HG03469 (cell line): ENCODE measurements around the gene LCN2.

Source experiments
- ATAC-seq: cut with Tn5 transposase; IDR thresholded peaks from one replicate; pipeline ENCODE4 v1.9.1; 2021; ENCODE audit warnings: mild to moderate bottlenecking, moderate library complexity, moderate number of reproducible peaks; ENCODE audit not compliant: unreplicated experiment

LCN2 gene

GRCh38 chr9:128190516-128191405 lies 41.5 kb downstream of the LCN2 start:
- no peak for ATAC-seq

GRCh38 chr9:128191406-128192046 lies 42.3 kb downstream of the LCN2 start, which contains the start of gene CIZ1:
CIZ1 (minus strand) TSS chr9:128191572; CDS start chr9:128190857, 715 bp downstream.
- peak; percentile 53 for ATAC-seq

DNA sequence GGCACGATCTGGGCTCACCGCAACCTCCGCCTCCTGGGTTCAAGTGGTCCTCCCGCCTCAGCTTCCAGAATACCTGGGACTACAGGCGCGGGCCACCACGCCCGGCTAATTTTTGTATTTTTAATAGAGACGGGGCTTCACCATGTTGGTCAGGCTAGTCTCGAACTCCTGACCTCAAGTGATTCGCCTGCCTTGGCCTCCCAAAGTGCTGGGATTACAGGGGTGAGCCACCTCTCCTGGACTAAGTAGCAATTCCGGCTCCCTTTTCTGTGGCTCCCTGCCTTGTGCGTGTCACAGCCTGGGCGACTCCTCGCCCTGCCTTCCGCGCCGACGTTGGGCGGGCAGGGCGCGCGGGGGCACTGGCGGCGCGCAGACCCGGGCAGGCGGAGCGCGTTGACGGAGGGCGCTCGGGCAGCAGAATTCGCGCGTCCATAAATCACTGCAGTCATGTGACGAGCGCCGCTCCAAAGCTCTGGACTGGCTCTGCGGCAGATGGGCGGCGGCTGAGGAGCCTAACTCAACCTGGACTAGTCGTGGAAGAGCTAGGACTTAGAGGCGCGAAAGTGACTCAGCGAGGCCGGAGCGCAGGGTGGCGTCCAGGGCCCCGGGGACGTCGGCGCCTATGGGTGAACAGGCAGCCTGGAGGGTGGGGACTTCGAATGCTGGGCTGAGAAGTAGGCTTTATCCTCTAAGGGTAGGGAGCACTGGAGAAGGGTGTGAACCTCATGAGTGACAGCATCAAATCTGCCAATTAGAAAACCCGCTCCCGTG lies 43.5 kb downstream of the LCN2 start:
- ATAC-seq = no peak

GRCh38 chr9:128193469-128194096 lies 44.3 kb downstream of the LCN2 start:
- no peak for ATAC-seq

DNA sequence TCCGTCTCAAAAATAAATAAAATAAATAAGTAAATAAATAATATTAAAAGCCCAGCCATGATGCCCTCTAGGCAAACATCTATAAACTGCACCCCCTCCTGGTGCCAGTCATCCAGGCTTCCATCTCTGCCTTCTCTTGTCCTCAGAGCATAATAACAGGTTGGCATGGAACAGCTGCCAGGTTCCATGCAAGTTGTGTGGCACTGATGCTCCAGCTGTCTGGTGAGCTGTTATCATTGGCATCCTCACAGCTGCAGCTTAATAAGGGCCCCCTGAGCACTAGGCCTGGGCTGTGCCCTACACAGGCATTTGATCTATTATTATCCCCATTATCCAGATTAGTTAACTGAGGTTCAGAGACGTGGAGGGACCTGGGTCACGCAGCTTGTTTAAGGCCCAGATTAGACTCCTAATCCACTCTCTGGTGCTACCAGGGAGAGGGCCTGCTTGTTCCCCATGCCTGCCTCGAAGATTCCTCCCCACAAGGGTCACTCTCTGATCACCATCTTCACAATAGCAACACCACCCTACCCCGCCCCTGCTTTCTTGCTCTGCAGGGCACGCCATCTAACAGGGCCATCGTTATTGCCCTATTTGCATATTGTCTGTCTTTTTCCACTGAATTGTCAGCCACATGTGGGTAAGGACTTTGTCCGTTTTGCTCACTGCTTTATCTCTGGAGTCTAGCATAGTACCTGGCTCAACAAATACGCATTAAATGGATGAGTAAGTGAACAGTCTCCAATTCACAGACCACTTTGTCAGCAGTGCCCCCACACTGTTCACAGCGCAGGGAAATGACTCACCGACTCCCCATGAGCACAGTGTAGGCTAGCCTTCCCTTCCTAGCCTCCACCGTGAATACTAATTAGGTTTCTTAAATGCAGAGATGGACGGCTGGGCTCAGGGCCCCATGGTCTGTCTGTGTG lies 52.5 kb downstream of the LCN2 start:
- ATAC-seq = no peak

DNA sequence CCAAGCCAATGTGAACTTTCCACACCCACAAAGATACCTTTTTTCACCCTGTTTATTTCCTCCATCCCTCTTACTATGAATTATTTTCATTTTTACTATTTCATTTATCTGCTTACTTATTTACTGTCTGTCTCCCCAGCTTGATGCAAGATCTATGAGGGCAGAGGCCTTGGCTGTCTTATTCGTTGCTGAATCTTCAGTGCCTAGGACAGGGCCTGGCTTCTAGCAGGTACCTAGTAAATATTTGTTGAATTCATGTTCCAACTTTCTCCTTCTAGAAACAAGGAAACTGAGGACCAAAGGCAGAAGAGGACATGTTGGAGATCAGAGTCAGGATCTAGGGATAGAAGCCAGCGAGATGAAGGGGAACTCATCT lies 53.4 kb downstream of the LCN2 start:
- no peak for ATAC-seq
